Epidermal melanocyte (primary cell): Measurements from ENCODE around the gene MYL11.
"Not testable (repeated sequence)": the region's sequence is repeated elsewhere in the genome, so short reads cannot be mapped to it uniquely, and the experiment has no call there.

Experiments
- DNase-seq: peaks from one replicate; pipeline ENCODE4 v3.0.0; 2011; ENCODE audit warnings: low spot score; ENCODE audit not compliant: insufficient read length

MYL11 gene, protein sequence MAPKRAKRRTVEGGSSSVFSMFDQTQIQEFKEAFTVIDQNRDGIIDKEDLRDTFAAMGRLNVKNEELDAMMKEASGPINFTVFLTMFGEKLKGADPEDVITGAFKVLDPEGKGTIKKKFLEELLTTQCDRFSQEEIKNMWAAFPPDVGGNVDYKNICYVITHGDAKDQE

DNA sequence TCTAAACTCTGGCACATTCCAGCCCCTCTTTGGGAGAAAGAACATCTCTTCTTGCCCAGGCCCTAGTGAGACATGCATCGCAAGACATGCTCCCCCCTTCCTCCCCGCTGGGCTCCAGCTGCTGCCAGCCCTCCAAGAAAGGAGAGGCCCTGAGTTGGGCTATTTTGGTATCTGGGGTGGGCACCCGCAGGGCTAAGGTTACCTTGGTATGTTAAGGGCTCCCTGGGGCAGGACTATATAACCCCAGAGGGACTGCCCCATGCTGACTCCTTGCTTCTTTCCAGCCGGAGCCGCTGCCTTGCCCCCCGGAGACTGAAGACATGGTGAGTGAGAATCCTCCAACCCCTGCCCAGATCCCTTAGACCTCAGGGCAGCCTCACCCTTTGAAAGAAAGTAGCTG, at the start of gene MYL11:
TSS of gene MYL11 (plus strand) at position 265 of the 400 bp plus-strand sequence. CDS start at position 321, 56 bp downstream.
- DNase-seq = no peak

- DNase-seq = not testable (repeated sequence)
Measured at GRCh38 chr16:30334473-30334989, 40.1 kb upstream of the MYL11 start.

DNA sequence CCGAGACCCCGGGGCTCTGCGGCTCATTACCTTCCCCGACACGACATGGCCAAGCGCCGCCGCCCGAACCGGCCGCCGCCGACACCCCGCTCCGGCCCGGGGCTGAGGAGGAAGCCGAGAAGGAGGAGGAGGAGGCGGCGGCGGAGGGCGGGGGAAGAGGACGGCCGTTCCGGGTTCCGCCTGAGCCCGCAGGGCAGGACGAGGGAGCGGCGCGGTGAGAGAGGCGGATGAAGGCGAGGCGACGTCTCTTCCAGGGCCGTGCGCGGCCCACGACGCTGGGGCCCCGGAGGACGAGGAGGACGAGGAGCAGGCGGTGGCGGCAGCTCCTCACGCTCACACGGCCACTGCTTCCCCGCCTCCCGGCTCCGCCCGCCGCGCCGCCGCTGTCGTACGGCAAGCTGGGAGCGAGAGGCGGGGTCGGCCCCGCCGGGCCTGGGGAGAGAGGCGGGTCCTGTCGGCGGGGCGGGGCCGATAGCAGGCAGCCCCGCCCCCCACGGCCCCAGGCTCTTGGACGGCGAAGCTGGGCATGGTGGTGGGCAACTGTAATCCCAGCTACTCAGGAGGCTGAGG, 39.5 kb upstream of the MYL11 start:
- DNase-seq = not testable (repeated sequence)

DNA sequence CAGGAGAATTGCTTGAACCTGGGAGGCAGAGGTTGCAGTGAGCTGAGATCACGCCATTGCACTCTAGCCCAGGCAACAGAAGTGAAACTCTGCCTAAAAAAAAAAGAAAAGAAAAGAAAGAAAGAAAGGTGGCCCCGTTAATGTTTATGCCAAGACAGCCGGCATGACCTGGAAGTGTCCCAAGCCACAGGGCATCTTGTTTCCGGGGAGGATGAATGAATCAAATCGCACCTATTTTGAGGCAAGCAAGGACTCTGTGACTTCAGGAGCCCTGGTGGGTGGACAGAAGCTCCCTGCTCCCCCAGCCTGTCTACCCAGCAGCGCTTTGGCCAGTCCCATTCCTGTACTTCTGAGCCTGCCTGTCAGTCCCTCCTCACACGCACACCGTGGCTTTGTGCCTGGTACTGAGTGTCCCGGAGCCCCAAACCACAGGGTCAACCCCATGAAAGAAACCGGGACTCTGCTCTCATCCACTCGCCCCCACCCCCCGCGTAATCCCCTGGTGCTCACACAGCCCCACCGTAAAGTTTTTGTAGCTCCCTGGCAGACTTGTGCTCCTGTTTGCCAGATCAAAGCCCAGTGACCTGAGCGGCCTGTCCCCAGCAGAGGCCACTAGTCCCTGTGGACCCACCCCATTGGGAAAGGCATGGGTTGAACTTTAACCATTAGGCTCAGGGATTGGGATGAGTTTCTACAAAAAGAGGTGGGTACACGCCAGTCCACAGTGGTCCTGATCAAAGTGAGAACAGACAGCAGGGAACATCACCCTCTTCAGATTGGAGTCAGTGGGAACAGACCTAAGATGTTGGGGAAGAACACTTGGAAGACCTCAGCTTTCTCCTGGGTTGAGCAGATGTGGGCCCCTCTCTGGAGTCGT, 38.8 kb upstream of the MYL11 start:
- DNase-seq = no peak

GRCh38 chr16:30337964-30338357, 36.6 kb upstream of the MYL11 start:
- not testable (repeated sequence) for DNase-seq

DNA sequence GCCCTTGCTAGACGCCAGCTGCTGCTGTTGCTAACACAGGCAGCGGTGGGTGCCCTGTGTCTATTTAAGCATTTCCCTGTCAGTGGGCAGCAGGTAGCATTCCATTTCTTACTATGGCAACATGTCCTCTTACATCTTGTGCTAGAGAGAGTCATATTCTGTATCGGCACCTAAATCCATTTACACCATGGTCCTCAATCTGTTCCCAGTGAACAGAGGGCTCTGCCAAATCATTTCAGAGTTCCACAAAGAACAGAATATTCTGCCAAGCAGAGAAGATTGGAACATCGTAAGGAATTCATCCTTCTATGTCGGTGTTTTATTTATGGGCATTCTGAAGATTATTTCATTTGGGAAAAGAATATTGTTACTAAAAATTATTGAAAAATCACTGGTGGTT, 35.9 kb upstream of the MYL11 start:
- not testable (repeated sequence) for DNase-seq

- DNase-seq = no peak
Measured at GRCh38 chr16:30340621-30341020, 34.0 kb upstream of the MYL11 start.

- not testable (repeated sequence) for DNase-seq
Measured at GRCh38 chr16:30341971-30342370, 32.6 kb upstream of the MYL11 start.

DNA sequence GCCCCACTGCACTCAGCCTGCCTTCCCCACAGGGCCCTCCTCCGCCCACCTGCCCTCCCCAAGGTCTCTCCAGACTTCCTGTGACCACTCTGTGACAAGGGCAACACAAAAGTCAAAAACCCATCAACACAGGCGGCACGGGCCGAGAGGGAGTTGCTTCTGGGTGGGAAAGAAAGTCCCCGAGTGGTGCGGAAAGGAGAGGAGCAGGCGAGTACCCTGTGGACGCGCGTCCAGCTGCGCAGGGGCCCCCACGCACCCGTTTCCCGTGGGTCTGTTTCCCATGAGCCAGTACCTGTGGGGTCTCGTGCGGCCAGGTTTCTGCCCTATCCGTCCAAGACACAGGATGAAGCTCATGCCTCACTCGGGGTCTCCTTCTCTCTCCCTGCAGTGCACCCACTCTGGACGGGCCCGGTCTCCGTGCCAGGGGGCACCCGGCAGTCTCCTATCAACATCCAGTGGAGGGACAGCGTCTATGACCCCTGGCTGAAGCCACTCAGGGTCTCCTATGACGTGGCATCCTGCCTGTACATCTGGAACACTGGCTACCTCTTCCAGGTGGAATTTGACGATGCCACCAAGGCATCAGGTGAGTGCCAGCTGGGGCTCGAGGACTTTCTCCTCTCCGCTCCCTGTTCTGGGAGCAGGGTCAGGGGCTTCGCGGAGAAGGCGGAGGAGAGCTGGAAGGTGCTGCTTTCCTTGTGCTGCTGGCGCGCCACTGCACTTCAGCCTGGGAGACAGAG, 31.7 kb upstream of the MYL11 start:
- no peak for DNase-seq

DNA sequence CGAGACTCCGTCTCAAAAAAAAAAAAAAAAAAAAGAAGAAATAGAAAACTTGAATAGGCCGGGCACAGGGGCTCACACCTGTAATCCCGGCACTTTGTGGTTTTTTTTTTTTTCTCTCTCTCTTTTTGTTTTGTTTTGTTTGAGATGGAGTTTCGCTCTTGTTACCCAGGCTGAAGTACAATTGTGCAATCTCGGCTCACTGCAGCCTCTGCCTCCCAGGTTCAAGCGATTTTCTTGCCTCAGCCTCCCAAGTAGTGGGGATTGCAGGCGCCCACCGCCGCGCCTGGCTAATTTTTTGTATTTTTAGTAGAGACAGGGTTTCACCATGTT, 31.1 kb upstream of the MYL11 start:
- not testable (repeated sequence) for DNase-seq

GRCh38 chr16:30346286-30346685, 28.3 kb upstream of the MYL11 start:
- no peak for DNase-seq

GRCh38 chr16:30348113-30348512, 26.5 kb upstream of the MYL11 start:
- no peak for DNase-seq

DNA sequence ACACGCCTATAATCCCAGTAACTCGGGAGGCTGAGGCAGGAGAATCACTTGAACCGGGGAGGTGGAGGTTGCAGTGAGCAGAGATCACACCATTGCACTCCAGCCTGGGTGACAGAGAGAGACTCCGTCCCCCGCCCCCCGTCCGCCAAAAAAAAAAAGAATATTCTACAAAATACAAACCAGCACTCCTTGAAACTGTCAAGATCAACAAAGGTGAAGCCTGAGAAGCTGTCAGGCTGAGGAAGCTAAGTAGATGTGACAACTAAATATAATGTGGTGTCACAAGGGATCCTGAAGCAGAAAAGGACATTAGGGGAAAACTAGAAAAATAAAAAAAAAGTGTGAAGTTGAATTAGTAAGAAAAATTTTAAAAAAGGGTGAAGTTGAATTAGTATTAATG, 25.7 kb upstream of the MYL11 start:
- DNase-seq = no peak

DNA sequence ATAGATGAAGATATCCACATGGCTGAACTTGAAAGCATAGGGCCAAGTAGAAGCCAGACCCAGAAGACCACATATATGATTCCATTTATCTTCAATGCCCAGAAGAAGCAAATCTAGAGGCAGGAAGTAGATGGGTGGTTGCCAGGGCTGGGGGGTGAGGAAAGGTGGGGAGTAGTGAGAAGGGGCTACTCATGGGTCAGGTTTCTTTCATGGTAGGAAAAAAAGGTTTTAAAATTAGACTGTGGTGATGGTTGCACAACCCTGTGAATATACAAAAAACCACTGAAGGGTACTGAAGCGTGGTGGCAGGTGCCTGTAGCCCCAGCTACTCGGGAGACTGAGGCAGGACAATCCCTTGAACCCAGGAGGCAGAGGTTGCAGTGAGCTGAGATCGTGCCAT, 24.9 kb upstream of the MYL11 start:
- no peak for DNase-seq

DNA sequence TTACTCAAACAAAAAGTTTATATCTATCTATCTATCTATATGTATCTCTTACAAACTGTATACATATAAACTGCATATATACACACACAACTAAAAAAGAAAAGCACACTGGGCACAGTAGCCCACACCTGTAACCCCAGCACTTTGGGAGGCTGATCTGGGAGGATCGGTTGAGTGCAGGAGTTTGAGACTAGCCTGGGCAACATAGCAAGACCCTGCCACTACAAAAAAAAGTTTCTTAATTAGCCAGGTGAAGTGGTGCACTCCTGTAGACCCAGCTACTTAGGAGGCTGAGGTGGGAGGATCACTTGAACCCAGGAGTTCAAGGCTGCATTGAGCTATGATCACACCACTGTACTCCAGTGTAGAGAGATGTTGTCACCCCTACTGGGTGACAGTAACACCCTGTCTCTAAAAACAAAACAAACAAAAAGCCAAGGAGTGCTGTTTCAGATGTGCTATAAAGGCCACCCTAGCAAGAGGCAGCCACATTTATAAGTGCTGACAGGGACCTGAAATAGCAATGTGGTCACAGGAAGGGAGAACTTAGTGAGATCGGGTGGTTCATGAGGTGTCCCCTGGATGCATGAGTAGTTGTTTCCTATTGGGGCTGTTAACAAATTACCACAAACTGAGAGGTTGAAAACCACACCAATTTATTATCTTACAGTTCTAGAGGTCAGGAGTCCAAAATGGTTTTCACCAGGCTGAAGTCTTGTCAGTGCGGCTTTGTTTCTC, 24.3 kb upstream of the MYL11 start:
- no peak for DNase-seq

DNA sequence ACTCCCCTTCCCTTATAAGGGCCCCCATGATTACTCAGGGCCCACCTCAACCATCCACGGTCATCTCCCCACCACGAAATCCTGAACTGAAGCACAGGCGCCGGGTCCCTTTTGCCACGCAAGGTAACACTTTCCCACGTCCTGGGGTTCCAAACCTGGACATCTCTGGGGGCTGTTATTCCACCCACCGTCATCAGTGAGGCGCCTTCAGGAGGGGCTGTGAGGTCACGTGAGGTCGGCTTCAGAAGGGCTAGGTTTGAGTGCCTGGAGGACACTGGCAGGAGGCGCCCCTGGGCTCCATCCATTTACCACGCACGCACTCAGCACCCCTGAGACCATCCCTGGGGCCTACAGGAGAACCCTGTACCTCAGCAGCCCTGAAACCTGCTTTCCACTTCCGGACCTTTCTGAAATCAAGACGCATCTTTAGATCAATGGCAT, 23.6 kb upstream of the MYL11 start:
- DNase-seq = no peak

DNA sequence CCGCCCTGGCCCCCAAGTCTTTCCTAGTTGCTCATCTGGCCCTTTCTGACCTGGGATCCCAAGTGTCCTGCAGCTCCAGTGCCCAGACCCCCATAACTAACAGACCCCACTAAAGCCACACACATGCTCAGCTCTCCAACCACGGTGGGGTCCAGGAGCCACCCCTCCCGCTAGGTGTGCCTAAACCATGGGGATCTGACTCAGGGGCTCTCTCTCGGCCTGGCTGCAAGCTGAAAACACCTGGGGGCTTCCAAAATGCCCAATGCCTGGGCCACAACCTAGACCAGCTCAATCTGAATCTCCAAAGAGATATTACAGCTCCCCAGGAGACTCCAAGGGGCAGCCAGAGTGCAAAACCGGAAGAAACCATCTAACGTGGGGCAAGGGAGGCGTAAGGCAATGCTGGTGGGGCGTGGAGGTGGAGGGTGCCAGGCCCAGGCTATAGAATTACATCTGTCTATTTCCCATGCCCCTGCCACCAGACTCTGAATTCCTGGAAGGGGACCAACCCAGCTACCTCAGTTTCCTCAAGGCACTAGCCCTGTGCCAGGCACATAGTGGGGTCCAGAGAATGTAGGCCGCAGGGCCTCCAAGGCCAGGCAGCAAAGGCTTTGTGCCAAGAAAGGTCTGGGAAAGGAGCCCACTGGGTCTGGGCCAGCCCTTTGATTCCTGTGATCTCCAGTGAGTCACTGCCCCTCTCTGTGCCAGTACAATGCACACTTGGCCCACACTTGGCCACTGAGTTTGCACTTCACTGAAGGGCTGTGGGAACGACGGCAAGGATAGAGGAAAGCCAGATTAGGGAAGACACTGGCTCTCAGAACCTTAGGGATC, 22.8 kb upstream of the MYL11 start:
- no peak for DNase-seq

DNA sequence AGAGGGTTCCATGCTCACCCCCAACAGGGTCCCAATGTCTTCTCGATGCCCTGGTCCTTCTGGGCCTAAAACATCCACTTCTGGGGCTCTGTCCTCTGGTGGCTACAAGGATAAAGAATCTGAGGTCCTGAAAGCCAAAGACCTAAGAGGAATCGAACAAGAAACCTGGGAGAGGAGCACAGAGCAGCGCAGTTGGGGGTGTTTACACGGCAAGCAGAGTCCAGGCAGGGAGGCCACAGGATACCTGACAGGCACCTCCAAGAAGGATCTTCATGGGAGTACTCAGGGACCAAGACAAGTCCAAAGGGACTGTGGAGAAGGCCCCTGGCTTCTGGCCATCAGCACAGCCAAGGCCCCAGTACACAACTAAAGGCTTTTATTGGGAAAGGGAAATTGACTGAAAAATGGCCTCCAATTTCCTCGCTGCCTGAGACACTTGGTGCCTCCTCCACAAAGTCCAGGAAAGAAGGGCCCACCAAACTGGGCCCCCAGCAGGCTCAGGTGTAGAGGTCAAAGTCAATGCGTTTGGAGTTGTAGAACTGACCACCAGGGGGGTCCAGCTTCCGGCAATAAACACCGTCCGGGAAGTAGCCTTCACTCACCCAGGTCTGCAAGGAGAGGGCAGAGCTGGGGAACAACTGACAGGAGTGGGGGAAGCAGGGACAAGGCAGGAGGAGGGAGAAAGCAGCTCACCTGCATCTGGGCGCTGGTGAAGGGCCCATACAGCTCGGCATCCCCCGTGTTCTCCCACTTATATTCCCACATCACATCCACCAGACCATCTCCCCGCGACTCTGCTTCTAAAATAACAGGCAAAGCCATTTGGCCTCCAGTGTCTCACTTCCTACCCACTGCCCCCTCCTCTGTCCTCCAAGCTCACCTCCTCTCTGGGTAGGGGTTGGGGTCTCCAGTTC, 21.9 kb upstream of the MYL11 start:
- no peak for DNase-seq
